Progenitor cell of endocrine pancreas (in vitro differentiated cells): ENCODE measurements around the gene SH3PXD2B. TPM values are rescaled to one million over a fixed set of nuclear protein-coding genes. Genes with fewer than 3 reads are reported as not detected.

Experiments used
- DNase-seq: peaks from one replicate; pipeline ENCODE4 v3.0.0; 2021; ENCODE audit warnings: low spot score; ENCODE audit not compliant: unreplicated experiment
- H3K27ac Mint-ChIP-seq: 2 replicates; pipeline ENCODE4 v1.8.0; 2021; ENCODE audit warnings: mild to moderate bottlenecking, moderate library complexity, mixed read lengths
- H3K27me3 Mint-ChIP-seq: 2 replicates; pipeline ENCODE4 v1.8.0; 2021; ENCODE audit warnings: mixed read lengths
- H3K36me3 Mint-ChIP-seq: 2 replicates; pipeline ENCODE4 v1.8.0; 2022; ENCODE audit warnings: mixed read lengths; ENCODE audit not compliant: insufficient read depth
- H3K4me1 Mint-ChIP-seq: 2 replicates; pipeline ENCODE4 v1.8.0; 2021; ENCODE audit warnings: low read depth, mixed read lengths
- H3K4me3 Mint-ChIP-seq: 2 replicates; pipeline ENCODE4 v1.8.0; 2021; ENCODE audit warnings: low read depth, mild to moderate bottlenecking, moderate library complexity, mixed read lengths
- H3K9me3 Mint-ChIP-seq: 2 replicates; pipeline ENCODE4 v1.8.0; 2021; ENCODE audit warnings: low read depth, mixed read lengths
- CTCF ChIP-seq: fragments of 200-600 bp; sonication (generic); IDR thresholded peaks from one replicate; pipeline ENCODE4 v1.5.0; 2021; ENCODE audit warnings: antibody characterized with exemption, mild to moderate bottlenecking; ENCODE audit not compliant: unreplicated experiment
- total RNA-seq: library from RNA; stranded (reverse); gene quantifications from 2 replicates; pipeline ENCODE4 v1.2.1, GENCODE V29; 2021

SH3PXD2B gene
- total RNA-seq, 1 donor from 2014 or later = 79.8 TPM

GRCh38 chr5:172285226-172286143 lies 168.8 kb downstream of the SH3PXD2B start:
- Mint-ChIP-seq H3K9me3 (no peaks in the 10 kb centered on the region), H3K36me3 (no peaks in the 10 kb centered on the region), H3K4me3 (peak overlapping the region; percentile 93), H3K27ac (peak overlapping the region; percentile 24), H3K27me3 (no peaks in the 10 kb centered on the region), H3K4me1 (peaks cover 20% of the 10 kb centered on the region)
- DNase-seq = no peak
- TF ChIP-seq CTCF = no peak

GRCh38 chr5:172284611-172284980 lies 169.7 kb downstream of the SH3PXD2B start:
- Mint-ChIP-seq H3K9me3 (no peaks in the 10 kb centered on the region), H3K36me3 (peaks cover 1% of the 10 kb centered on the region), H3K27me3 (no peaks in the 10 kb centered on the region), H3K27ac (peak overlapping the region; percentile 98), H3K4me3 (peak overlapping the region; percentile 93), H3K4me1 (peaks cover 20% of the 10 kb centered on the region)
- no peak for DNase-seq
- no peak for TF ChIP-seq CTCF

GRCh38 chr5:172283862-172284610 lies 170.3 kb downstream of the SH3PXD2B start:
- DNase-seq = peak; percentile 85
- peaks cover 2% of the 10 kb centered on the region for H3K36me3 Mint-ChIP-seq
- no peaks in the 10 kb centered on the region for H3K27me3 Mint-ChIP-seq
- TF ChIP-seq CTCF = no peak
- peak overlapping the region; percentile 93 for H3K4me3 Mint-ChIP-seq
- H3K9me3 Mint-ChIP-seq = no peaks in the 10 kb centered on the region
- peaks cover 20% of the 10 kb centered on the region for H3K4me1 Mint-ChIP-seq
- H3K27ac Mint-ChIP-seq = peak overlapping the region; percentile 98

- no peaks in the 10 kb centered on the region for H3K27me3 Mint-ChIP-seq
- peak within 1 kb of the TSS; percentile 99 for H3K27ac Mint-ChIP-seq
- peaks cover 20% of the 10 kb centered on the region for H3K4me1 Mint-ChIP-seq
- TF ChIP-seq CTCF = peak; percentile 74
- peaks cover 4% of the 10 kb centered on the region for H3K36me3 Mint-ChIP-seq
- H3K9me3 Mint-ChIP-seq = no peaks in the 10 kb centered on the region
- H3K4me3 Mint-ChIP-seq = peak within 1 kb of the TSS; percentile 94
- peak; percentile 74 for DNase-seq
Observed at GRCh38 chr5:172283020-172283861, 171.1 kb downstream of the SH3PXD2B start, which contains the start of gene UBTD2. Gene UBTD2 (minus strand): TSS chr5:172283764. CDS start chr5:172283665, 99 bp downstream.
